ENCODE data around the gene UBE2C.

DNA sequence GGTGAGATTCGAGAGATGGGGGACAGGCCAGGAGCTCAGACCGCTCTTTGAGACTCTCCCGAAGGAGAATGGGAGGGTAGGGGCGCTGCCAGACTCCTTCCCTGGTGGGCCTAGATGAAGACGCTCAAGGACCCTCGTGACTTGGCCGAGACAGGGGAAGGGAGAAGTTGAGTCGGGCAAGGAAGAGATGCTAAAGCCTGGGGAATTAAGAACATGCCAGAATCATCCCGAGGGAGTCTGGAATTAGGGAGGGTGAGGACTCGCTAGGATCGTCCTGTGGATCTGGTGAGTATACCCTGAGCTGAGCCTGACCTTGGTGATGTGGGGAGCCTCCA, 529 bp downstream of the UBE2C start:
- TF ChIP-seq GATA1 (IDR thresholded peaks at IDR 0.05; ENCODE audit: low read depth, low read length) (no peak), POLR2A (IDR thresholded peaks at IDR 0.05; ENCODE audit: low read length) (no peak)
